Stimulated activated CD8-positive, alpha-beta memory T cell treated with anti-CD3 and anti-CD28 coated beads, Interleukin-4, amount 100 ng/mL, for 48 hours (primary cell): ENCODE results near the gene KANSL3.
"Not testable (repeated sequence)": the region's sequence is repeated elsewhere in the genome, so short reads cannot be mapped to it uniquely, and the experiment has no call there.

ENCODE experiments used
- DNase-seq: peaks from one replicate; pipeline ENCODE4 v3.0.0-alpha.2; 2020

KANSL3 gene

DNA sequence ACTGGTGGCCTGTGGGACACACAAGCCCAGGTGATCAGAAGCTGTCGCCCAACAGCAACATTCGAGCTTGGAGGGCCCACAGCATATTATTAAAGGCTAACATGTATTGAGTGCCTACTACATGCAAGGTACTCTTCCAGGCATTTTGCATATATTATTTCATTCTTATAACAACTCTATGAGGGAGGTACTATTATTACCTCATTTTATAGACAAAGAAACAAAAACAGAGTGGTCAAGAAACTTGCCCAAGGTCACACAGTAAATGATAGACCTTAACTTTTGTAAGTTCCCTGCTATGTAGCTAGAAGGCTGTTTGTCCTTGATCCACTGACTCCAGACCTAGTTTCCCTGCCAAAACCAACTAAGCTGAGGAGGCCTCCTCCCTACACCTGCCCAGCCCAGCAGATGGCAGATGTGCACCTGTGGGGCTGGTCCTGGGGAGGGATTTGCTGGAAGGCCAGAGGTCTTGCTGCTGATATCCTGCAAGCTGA lies 35.7 kb downstream of the KANSL3 start:
- DNase-seq = no peak

GRCh38 chr2:96601382-96602292 lies 36.5 kb downstream of the KANSL3 start:
- peak; percentile 42 for DNase-seq

DNA sequence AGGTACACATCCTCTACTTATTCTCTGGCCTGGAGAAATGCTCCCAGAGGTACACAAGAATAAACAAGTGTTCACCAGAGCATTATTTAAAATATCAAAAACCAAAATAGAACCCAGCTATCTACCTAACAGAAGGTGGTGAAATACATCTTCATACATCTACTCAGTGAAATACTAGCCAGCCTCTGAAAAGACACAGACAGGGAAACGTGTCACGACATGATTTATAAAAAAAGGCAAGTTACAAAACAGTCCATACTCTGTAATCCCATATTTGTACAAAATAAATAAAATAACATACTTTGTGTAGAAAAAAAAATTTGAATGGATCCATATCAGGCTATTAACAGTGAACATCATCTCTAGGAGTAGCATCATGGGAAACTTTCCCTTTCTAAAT lies 38.2 kb downstream of the KANSL3 start:
- DNase-seq = no peak

DNA sequence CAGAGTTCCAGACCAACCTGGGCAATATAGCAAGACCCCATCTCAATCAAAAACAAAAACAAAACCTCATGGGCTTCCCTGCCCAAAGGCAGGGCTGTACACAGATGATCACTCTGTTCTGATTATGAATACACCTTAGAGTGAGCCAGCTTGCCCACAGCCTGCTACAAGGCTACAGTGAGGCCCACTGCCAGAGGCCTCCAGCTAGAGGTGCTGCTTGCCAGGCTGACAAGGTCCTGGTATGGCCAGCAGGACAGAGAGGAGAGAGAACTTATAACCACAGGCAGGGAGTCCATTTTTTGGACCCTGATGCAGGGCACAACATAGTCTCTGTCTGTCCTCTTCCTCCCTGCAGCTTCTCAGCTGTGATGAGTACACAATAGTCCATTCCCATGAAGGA lies 41.5 kb downstream of the KANSL3 start:
- no peak for DNase-seq

DNA sequence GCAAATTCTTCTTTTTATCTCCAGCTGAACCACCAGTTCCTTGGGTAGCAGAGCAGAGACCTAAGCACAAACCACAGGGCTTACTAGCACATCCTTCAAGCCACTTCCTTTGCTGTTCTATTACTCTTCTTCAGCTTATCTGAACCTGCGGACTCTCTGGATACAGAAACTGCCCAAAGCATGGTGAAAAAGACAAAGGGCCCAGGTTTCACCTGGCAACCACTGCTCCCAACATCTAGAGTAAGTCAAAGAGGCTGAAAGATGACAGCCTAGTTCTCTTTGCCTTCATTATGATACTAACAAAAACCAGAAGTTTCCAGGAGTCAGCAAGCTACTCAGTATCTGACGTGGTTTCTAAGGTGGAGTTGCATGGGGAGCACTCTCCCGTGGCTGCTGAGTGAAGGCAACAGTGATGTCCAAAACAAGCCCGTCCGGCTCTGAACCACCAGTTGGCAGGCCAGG lies 43.4 kb downstream of the KANSL3 start:
- no peak for DNase-seq

GRCh38 chr2:96594282-96594681 lies 43.8 kb downstream of the KANSL3 start:
- DNase-seq = no peak

- no peak for DNase-seq
Measured at GRCh38 chr2:96591494-96591893, 46.6 kb downstream of the KANSL3 start.

DNA sequence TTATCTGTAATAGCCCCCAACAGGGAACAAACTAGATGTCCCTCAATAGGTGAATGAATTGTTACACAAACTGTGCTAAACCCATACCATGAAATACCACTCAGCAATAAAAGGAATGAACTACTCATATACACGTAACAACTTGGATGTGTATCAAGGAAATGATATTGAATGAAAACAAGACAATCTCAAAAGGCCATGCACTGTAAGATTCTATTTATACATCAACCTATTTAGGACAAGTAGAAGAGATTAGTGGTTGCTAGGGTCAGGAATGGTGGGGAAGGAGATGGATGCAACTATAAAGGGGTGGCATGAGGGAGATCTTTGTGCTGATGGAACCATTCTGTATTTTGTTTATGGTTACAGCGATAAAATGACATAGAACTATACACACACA lies 47.1 kb downstream of the KANSL3 start:
- DNase-seq = no peak

DNA sequence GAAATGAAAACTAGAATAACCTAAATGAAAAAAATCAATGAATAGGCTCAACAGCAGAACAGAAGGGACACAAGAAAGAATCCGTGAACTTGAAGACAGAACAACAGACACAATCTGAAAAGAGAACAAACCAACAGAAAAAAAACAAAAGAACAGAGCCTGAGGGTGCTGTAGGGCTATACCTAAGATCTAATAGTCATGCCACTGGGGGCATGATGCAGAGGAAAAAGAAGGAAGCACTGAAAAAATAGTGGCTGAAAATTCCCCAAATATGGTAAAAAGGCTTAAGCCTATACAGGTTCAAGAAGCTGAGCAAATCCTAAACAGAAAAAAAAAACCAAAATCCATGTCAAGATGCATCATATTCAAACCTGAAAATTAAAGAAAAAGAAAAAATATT lies 50.3 kb downstream of the KANSL3 start:
- no peak for DNase-seq

- DNase-seq = no peak
Measured at GRCh38 chr2:96584017-96584416, 54.1 kb downstream of the KANSL3 start.

- DNase-seq = no peak
Measured at GRCh38 chr2:96580771-96581170, 57.3 kb downstream of the KANSL3 start.

GRCh38 chr2:96579422-96579821 lies 58.7 kb downstream of the KANSL3 start:
- DNase-seq = no peak

DNA sequence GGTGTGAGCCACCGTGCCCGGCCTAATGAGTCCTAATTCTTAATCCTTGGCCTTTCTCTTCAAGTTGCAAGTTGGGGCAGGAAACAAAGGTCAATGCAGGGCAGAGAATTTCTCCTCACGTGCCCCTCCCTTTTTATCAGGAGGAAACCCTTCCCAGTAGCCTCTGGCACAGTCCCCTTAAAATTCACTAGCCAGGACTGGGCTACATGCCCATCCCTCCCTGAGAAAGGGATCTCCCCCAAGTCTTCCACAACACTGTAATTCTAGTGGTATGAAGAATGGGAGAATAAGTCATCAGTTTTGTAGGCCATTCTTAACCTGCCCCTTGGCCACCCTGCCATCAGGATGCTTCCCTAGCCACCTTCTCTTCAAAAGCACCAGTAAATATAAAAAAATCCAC lies 59.4 kb downstream of the KANSL3 start:
- DNase-seq = no peak

- no peak for DNase-seq
Measured at GRCh38 chr2:96577501-96577900, 60.6 kb downstream of the KANSL3 start.

GRCh38 chr2:96575785-96576456 lies 62.2 kb downstream of the KANSL3 start:
- DNase-seq = no peak

DNA sequence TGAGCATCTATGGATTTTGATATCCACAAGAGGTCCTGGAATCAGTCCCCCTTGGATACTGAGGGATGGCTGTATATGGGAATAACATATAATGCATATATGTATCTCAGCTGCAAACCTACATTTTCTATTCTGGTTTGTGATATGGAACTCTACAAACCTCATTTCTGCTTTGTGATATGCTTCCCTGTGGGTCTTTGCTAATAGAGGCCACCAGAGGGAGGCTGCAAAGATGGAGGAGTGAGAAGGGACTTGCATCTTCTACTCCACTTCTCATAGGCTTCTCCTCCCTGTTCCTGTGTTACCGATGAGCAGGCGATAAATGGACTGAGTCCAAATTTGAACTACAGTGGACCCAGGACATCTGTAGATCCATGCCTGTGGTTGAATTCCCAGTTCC lies 63.7 kb downstream of the KANSL3 start:
- no peak for DNase-seq

GRCh38 chr2:96568094-96568493 lies 70.0 kb downstream of the KANSL3 start:
- no peak for DNase-seq

DNA sequence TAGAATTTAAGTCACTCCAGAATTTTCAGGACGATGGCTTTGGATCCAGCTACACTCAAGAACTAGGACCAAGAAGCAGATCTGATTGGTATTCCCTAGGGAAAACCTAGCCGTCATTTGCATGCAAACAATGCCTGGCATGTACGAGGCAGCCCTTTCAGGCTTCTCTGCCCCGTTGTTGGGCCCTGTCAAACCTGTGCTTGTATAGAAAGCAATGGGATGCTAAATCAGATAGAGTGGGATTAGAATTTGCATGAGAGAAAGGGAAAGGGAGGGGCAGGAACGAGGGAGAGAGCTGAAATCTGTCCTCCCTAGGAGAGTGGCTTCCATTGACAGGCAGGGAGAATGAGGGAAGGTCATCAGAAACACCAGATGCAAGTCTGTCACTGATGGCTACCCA lies 73.0 kb downstream of the KANSL3 start:
- no peak for DNase-seq

- DNase-seq = no peak
Measured at GRCh38 chr2:96564563-96564962, 73.5 kb downstream of the KANSL3 start.

DNA sequence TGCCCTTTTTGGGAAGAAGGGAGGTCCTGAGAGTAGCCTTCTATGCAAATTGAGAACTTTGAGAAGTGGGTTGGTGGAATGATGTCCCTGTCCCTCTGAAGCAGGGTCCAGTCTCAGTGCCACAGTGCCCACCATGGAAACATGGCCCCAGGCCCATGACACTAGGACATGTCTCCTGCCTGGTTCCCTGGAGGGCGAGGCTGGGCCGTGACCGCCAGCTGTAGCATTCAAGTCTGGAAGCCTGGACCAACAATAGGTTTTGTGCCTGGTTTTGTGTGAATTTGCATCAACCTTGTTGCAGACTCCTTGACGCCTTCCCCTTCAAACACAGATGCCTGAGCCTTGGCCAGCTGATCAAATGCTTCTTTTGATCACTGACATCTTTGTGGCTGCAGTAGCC lies 74.1 kb downstream of the KANSL3 start:
- no peak for DNase-seq

DNA sequence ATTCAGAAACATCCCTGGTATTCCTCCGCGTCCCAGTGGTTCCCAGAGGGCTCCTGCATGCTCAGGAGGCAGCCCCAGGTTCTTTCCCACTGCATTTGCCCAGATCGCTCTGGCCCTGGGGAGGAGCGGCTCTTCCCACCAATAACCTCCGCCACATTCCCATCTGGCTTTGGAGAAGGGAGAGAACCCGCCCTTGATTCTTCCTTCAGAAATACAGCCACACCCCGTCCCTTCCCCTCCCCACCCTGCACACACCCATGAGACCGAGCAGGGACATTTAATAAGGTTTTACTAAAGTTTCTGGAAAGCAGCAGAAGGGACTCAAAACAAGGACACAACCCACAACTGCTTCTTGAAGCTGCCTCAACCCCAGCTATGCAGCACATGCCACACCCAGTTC lies 79.6 kb downstream of the KANSL3 start:
- DNase-seq = no peak

- no peak for DNase-seq
Measured at GRCh38 chr2:96558061-96558460, 80.1 kb downstream of the KANSL3 start.

GRCh38 chr2:96557421-96557820 lies 80.7 kb downstream of the KANSL3 start:
- DNase-seq = not testable (repeated sequence)
